Fibroblast of lung (primary cell): ENCODE results near the gene PBXIP1. TPM values are rescaled to one million over a fixed set of nuclear protein-coding genes. Genes with fewer than 3 reads are reported as not detected.

Source experiments
- DNase-seq, 2 donors: peaks; one replicate each; pipeline versions ENCODE4 v3.0.0 to v3.0.0-alpha.2; 2010; ENCODE audit warnings: low read depth in 2 of 2
- H2AFZ ChIP-seq: 2 replicates; pipeline ENCODE4 v1.5.1; 2012; ENCODE audit warnings: low read length, control low read depth, inconsistent platforms
- H3K27ac ChIP-seq: 2 replicates; pipeline ENCODE4 v1.5.1; 2011; ENCODE audit warnings: low read length, control low read depth; ENCODE audit not compliant: insufficient read depth
- H3K27me3 ChIP-seq: 2 replicates; pipeline ENCODE4 v1.5.1; 2011; ENCODE audit warnings: mild to moderate bottlenecking, low read length; ENCODE audit not compliant: control insufficient read depth, insufficient read depth
- H3K36me3 ChIP-seq: 2 replicates; pipeline ENCODE4 v1.5.1; 2011; ENCODE audit warnings: low read length; ENCODE audit not compliant: control insufficient read depth, insufficient read depth
- H3K4me1 ChIP-seq: 2 replicates; pipeline ENCODE4 v1.5.1; 2011; ENCODE audit warnings: low read length; ENCODE audit not compliant: control insufficient read depth, insufficient read depth; ENCODE audit errors: extremely low read depth
- H3K4me2 ChIP-seq: 2 replicates; pipeline ENCODE4 v1.5.1; 2011; ENCODE audit warnings: low read length, control low read depth; ENCODE audit not compliant: insufficient read depth; ENCODE audit errors: extremely low read depth
- H3K4me3 ChIP-seq, 4 experiments: fragments of 200-600 bp in 1 of 4; sonication (generic) in 1 of 4; replicated peaks in 1 of 4; 2 replicates each; pipeline ENCODE4 v1.5.1; 2011 to 2016; ENCODE audit warnings: low read length in 4 of 4, low read depth in 3 of 4, mild to moderate bottlenecking in 3 of 4, control low read depth in 2 of 4, inconsistent platforms in 1 of 4, mixed read lengths in 1 of 4; ENCODE audit not compliant: insufficient read depth in 1 of 4; ENCODE audit errors: control extremely low read depth in 1 of 4
- H3K79me2 ChIP-seq: 2 replicates; pipeline ENCODE4 v1.5.1; 2012; ENCODE audit warnings: mild to moderate bottlenecking, low read length, inconsistent platforms; ENCODE audit not compliant: control insufficient read depth, insufficient read depth
- H3K9ac ChIP-seq: 2 replicates; pipeline ENCODE4 v1.5.1; 2011; ENCODE audit warnings: mild to moderate bottlenecking, low read length, control low read depth; ENCODE audit not compliant: insufficient read depth
- H3K9me3 ChIP-seq: 2 replicates; pipeline ENCODE4 v1.5.1; 2012; ENCODE audit warnings: low read depth, low read length; ENCODE audit not compliant: control insufficient read depth, insufficient read depth
- H4K20me1 ChIP-seq: 2 replicates; pipeline ENCODE4 v1.5.1; 2011; ENCODE audit warnings: low read length; ENCODE audit not compliant: control insufficient read depth, insufficient read depth; ENCODE audit errors: extremely low read depth
- EZH2 ChIP-seq: IDR thresholded peaks from 2 replicates; pipeline ENCODE4 v1.5.1; 2012; ENCODE audit warnings: low read length, control low read depth, mild to moderate bottlenecking; ENCODE audit errors: missing control alignments
- polyA minus RNA-seq: library from RNA; depleted of rRNA, polyadenylated mRNA; stranded (reverse); fragments of >200 nt; gene quantifications from 2 replicates; pipeline ENCODE4 v1.2.3, GENCODE V29; 2011; ENCODE audit warnings: low replicate concordance
- polyA plus RNA-seq, 2 donors: library from polyadenylated mRNA; depleted of rRNA in 1 of 2; stranded (reverse) in 1 of 2; unstranded in 1 of 2; fragments of >200 nt; gene quantifications; 2 replicates each; pipeline ENCODE4 v1.2.1, GENCODE V29; 2011 to 2012; ENCODE audit warnings: missing spikeins in 1 of 2
- total RNA-seq: library from RNA; depleted of rRNA; stranded (reverse); fragments of >200 nt; gene quantifications from 2 replicates; pipeline ENCODE4 v1.2.1, GENCODE V29; 2014
- TF ChIP-seq, protein P1 (sequence below), 2 donors: IDR thresholded peaks in 1 of 2; conservative IDR thresholded peaks in 1 of 2; 1 replicate in 1 of 2; 2 replicates in 1 of 2; pipeline ENCODE4 v1.5.1; 2011 to 2012; ENCODE audit warnings: low read length in 2 of 2, control low read depth in 1 of 2, inconsistent platforms in 1 of 2, low read depth in 1 of 2, mild to moderate bottlenecking in 1 of 2

PBXIP1 gene, protein sequence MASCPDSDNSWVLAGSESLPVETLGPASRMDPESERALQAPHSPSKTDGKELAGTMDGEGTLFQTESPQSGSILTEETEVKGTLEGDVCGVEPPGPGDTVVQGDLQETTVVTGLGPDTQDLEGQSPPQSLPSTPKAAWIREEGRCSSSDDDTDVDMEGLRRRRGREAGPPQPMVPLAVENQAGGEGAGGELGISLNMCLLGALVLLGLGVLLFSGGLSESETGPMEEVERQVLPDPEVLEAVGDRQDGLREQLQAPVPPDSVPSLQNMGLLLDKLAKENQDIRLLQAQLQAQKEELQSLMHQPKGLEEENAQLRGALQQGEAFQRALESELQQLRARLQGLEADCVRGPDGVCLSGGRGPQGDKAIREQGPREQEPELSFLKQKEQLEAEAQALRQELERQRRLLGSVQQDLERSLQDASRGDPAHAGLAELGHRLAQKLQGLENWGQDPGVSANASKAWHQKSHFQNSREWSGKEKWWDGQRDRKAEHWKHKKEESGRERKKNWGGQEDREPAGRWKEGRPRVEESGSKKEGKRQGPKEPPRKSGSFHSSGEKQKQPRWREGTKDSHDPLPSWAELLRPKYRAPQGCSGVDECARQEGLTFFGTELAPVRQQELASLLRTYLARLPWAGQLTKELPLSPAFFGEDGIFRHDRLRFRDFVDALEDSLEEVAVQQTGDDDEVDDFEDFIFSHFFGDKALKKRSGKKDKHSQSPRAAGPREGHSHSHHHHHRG
- total RNA-seq (106 and 113 TPM in 2 replicates), polyA plus RNA-seq (21.1 and 32.8 TPM in 2 replicates), polyA minus RNA-seq (35.8 and 41.1 TPM in 2 replicates)
- 34.4 and 51.1 TPM in 2 replicates for polyA plus RNA-seq (2012)

DNA sequence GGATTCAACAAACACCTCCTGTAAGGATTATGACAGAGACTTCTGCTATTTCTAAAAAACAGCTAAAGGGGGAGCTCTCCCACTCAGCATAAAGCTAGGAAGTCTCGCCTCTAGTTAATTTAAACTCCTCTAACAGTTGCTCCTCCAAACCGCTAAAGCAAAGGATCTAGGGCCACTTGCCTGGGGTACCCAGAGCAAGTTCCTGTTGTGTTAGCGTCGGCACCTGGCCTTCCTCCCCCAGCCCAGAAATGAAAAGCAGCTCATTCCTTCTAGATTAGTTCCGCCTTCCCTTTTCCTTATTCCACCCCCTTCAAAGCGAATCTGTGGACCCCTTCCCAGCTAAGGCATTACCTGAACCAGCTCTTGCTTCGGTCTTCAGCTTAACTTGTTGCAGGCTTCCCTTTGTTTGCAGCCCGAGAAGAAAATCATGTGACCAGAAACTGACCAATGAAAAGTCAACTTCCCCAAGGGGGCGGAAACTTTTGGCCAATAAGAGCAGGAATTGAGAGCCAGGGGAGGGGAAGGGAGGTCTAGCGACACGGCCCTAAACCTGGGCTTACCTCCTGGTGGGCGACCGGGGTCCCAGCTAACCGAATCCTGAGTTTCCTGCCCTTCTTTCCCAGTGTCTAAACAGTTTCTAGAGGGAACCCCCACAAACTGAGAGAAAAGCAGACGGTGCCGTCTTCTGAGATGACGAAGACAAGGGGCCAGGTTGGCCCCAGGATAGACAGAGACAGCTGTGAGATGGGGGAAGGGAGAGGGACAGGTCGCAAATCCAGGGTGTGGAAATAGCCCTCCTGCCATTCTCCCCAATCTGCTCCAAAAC, at the start of gene PBXIP1:
TSS of gene PBXIP1 (minus strand) at position 382 of the 826 bp plus-strand sequence. CDS start 2,378 bp downstream, outside the sequence.
- no peaks in the 10 kb centered on the region for H3K27me3 ChIP-seq

DNA sequence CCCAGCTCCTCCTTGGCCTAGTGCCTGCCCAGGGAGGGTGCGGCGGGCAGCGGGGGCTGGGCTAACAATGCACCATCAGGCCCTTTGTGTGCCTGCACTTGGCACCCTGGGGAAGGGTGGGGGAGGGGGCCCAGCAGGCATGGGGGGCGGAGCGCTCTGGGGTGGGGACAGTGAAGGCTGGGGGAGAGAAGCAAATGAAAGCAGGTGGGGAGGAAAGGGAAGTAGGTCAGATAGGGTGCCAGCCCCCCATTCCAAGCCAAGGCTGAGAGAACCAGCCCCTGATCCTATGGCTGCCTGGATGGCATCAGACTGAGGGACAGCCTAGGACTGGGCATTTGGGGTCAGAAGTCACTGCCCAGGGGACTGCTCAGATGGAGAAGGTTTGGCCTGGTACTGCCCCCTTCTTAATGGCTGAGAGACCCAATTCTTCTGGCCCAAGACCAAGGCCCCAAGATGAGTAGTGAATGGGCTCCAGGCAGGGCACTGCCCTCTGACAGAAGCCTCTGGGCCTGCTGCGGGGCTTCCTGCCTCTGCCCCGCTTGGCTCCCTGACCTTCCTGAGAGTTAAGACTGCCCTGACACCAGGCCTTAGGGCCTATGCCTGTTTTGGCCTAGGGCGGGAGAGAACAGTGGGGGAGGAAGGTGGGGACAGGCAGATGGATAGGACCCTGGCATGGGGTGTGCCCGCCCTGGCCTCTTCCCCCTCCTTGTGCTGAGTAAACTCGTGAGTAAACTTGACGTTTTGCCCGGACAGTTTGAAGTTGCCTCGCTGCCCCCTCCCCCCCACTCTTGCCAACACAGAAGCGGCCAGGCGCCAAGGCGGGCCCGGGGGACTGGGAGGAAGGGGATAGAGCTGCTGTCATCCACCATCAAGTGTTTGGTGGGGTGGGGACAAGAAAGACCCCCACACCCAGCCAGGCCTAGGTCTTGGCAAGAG, 49.4 kb upstream of the PBXIP1 start:
- no peaks in the 10 kb centered on the region for H3K9me3 ChIP-seq
- no peak overlapping the region for H2AFZ ChIP-seq
- H3K36me3 ChIP-seq, result no peaks in the 10 kb centered on the region
- H3K4me3 ChIP-seq, result peak overlapping the region in 1 of 4 experiments; percentile 14
- DNase-seq, result peak; percentile 27 to 37
- no peak overlapping the region for H3K4me2 ChIP-seq
- H3K27ac ChIP-seq, result no peak overlapping the region
- H3K27me3 ChIP-seq, result no peaks in the 10 kb centered on the region
- H4K20me1 ChIP-seq, result no peaks in the 10 kb centered on the region
- TF ChIP-seq, protein P1, sequence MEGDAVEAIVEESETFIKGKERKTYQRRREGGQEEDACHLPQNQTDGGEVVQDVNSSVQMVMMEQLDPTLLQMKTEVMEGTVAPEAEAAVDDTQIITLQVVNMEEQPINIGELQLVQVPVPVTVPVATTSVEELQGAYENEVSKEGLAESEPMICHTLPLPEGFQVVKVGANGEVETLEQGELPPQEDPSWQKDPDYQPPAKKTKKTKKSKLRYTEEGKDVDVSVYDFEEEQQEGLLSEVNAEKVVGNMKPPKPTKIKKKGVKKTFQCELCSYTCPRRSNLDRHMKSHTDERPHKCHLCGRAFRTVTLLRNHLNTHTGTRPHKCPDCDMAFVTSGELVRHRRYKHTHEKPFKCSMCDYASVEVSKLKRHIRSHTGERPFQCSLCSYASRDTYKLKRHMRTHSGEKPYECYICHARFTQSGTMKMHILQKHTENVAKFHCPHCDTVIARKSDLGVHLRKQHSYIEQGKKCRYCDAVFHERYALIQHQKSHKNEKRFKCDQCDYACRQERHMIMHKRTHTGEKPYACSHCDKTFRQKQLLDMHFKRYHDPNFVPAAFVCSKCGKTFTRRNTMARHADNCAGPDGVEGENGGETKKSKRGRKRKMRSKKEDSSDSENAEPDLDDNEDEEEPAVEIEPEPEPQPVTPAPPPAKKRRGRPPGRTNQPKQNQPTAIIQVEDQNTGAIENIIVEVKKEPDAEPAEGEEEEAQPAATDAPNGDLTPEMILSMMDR (conservative IDR thresholded peaks at IDR 0.05 in 1 of 2, IDR thresholded peaks at IDR 0.05 in 1 of 2; ENCODE audit: low read depth in 1 of 2, low read length in 2 of 2), result no peak
- no peak for TF ChIP-seq EZH2
- H3K9ac ChIP-seq, result no peak overlapping the region
- H3K4me1 ChIP-seq, result peaks cover 15% of the 10 kb centered on the region
- peaks cover 16% of the 10 kb centered on the region for H3K79me2 ChIP-seq

More for the DNA sequence above, at the start of gene PBXIP1:
- peak within 1 kb of the TSS; percentile 81 for H3K27ac ChIP-seq
- H3K36me3 ChIP-seq, result peaks cover 5% of the 10 kb centered on the region
- TF ChIP-seq EZH2, result no peak
- TF ChIP-seq, protein P1 (conservative IDR thresholded peaks at IDR 0.05 in 1 of 2, IDR thresholded peaks at IDR 0.05 in 1 of 2; ENCODE audit: low read depth in 1 of 2, low read length in 2 of 2), result peak; percentile 42 to 44
- peaks cover 16% of the 10 kb centered on the region for H3K4me1 ChIP-seq
- H3K4me3 ChIP-seq, result peak within 1 kb of the TSS; percentile 59 to 83 (median 72)
- H3K79me2 ChIP-seq, result peaks cover 9% of the 10 kb centered on the region
- peak within 1 kb of the TSS; percentile 99 for H3K4me2 ChIP-seq
- H3K9me3 ChIP-seq, result no peaks in the 10 kb centered on the region
- H3K9ac ChIP-seq, result peak within 1 kb of the TSS; percentile 73
- H2AFZ ChIP-seq, result peak within 1 kb of the TSS; percentile 66
- no peaks in the 10 kb centered on the region for H4K20me1 ChIP-seq
- DNase-seq, result peak; percentile 86 to 89
